Cardiac muscle cell (in vitro differentiated cells and primary cell): ENCODE results near the gene TSPYL2. TPM values are rescaled to one million over a fixed set of nuclear protein-coding genes. Genes with fewer than 3 reads are reported as not detected.

ENCODE experiments used
- DNase-seq, 2 donors: peaks; one replicate each; pipeline versions ENCODE4 v3.0.0 to v3.0.0-alpha.2; 2010 to 2017; ENCODE audit warnings: low read depth in 1 of 2, low spot score in 1 of 2
- H3K27ac ChIP-seq: fragments of 200-600 bp; sonication (generic); 2 replicates; pipeline ENCODE4 v1.5.1; 2016
- H3K27me3 ChIP-seq: fragments of 200-600 bp; sonication (generic); 2 replicates; pipeline ENCODE4 v1.6.0; 2016; ENCODE audit warnings: control low read depth
- H3K36me3 ChIP-seq: fragments of 200-600 bp; sonication (generic); 2 replicates; pipeline ENCODE4 v1.5.1; 2016; ENCODE audit warnings: control low read depth
- H3K4me1 ChIP-seq: fragments of 200-600 bp; sonication (generic); 2 replicates; pipeline ENCODE4 v1.8.1; 2017; ENCODE audit warnings: low read depth, mild to moderate bottlenecking, mixed run types
- H3K4me3 ChIP-seq: fragments of 200-600 bp; sonication (generic); 2 replicates; pipeline ENCODE4 v1.5.1; 2016; ENCODE audit warnings: mild to moderate bottlenecking
- H3K9me3 ChIP-seq: fragments of 200-600 bp; sonication (generic); 2 replicates; pipeline ENCODE4 v1.5.1; 2017; ENCODE audit warnings: low read depth, mild to moderate bottlenecking, control low read depth
- CTCF ChIP-seq: IDR thresholded peaks from 2 replicates; pipeline ENCODE4 v1.5.1; 2012; ENCODE audit warnings: low read depth, mild to moderate bottlenecking, low read length
- polyA plus RNA-seq: library from polyadenylated mRNA; unstranded; fragments of >200 nt; fragmentation: Nextera tagmentation; extraction: Ambion mirVana; gene quantifications from 2 replicates; pipeline ENCODE4 v1.2.1, GENCODE V29; 2016
- total RNA-seq: library from RNA; depleted of rRNA; stranded (reverse); fragments of >200 nt; gene quantifications from 2 replicates; pipeline ENCODE4 v1.2.3, GENCODE V29; 2016

The TSPYL2 gene
- total and polyA plus RNA-seq, 2 experiments from 2014 or later: 36.8 to 50.8 TPM

DNA sequence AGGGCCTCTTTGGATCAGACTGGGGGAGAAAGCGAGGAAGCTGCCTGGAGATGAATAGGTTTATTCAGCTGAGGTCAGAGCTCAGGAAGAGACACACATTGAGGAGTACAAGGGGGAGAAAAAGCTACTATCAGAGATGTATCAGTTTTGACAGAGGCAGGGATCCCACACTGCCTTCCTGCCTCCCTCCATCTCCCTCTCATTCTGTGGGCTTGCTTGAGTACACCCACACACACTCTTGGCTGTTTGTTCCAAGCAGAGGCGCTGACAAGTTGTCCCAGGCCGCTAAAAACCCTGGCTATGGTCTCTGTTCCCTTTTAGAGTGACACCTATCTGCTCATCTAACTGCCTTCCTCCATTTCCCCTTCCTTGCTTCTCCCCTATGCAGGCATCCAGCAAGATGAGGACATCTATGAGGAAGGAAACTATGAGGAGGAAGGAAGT is 5.2 kb downstream of the TSPYL2 start:
- H3K4me3 ChIP-seq: no peak overlapping the region
- H3K27ac ChIP-seq: no peak overlapping the region
- no peaks in the 10 kb centered on the region for H3K4me1 ChIP-seq
- peaks cover 10% of the 10 kb centered on the region for H3K36me3 ChIP-seq
- no peak for TF ChIP-seq CTCF
- H3K27me3 ChIP-seq: no peaks in the 10 kb centered on the region
- no peaks in the 10 kb centered on the region for H3K9me3 ChIP-seq
- DNase-seq: no peak

GRCh38 chrX:53088136-53088974 is 6.2 kb downstream of the TSPYL2 start:
- DNase-seq: peak; percentile 84 to 90
- no peak for TF ChIP-seq CTCF
- peaks cover 10% of the 10 kb centered on the region for H3K36me3 ChIP-seq
- peak overlapping the region; percentile 54 for H3K4me3 ChIP-seq
- no peaks in the 10 kb centered on the region for H3K4me1 ChIP-seq
- H3K9me3 ChIP-seq: no peaks in the 10 kb centered on the region
- peak overlapping the region; percentile 74 for H3K27ac ChIP-seq
- H3K27me3 ChIP-seq: no peaks in the 10 kb centered on the region

DNA sequence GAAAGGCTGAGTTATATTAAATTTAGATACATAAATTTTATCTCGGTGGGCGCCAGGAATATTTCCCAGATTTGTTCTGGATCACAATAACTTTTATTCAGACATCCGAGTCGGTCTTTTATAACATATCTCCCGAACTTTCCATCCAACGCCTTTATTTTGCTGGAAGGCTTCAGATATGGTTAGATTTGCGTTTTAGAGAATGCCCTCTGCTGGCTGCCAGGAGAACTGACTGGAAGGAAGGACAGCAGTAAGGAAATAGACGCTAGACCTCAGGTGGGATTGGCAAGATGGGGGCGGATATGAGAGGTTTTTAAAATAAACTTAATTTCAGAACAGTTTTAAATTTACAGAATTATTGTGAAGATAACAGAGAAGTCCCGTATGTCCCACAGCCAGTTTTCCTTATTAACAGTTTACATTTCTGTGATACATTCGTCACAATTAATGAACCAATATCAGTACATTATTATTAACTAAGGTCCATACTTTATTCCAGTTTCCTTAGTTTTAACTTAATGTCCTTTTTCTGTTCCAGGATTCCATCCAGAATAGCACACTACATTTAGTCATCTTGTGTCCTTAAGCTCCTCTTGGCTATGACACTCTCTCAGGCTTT is 7.2 kb downstream of the TSPYL2 start:
- TF ChIP-seq CTCF: peak; percentile 71
- DNase-seq: peak; percentile 51 to 76
- Histone ChIP-seq H3K4me3 (peak overlapping the region; percentile 54), H3K9me3 (no peaks in the 10 kb centered on the region), H3K36me3 (peaks cover 10% of the 10 kb centered on the region), H3K4me1 (no peaks in the 10 kb centered on the region), H3K27ac (peak overlapping the region; percentile 74), H3K27me3 (no peaks in the 10 kb centered on the region)

- DNase-seq: no peak
- Histone ChIP-seq H3K27ac (no peak overlapping the region), H3K9me3 (no peaks in the 10 kb centered on the region), H3K4me3 (no peak overlapping the region), H3K4me1 (no peaks in the 10 kb centered on the region), H3K36me3 (peaks cover 7% of the 10 kb centered on the region), H3K27me3 (no peaks in the 10 kb centered on the region)
- no peak for TF ChIP-seq CTCF
Measured at GRCh38 chrX:53089925-53090324, 7.8 kb downstream of the TSPYL2 start.

- Histone ChIP-seq H3K4me3 (no peak overlapping the region), H3K27me3 (no peaks in the 10 kb centered on the region), H3K27ac (no peak overlapping the region), H3K36me3 (peaks cover 3% of the 10 kb centered on the region), H3K9me3 (no peaks in the 10 kb centered on the region), H3K4me1 (no peaks in the 10 kb centered on the region)
- no peak for DNase-seq
- no peak for TF ChIP-seq CTCF
Measured at GRCh38 chrX:53091354-53091753, 9.2 kb downstream of the TSPYL2 start.
